Measurements from ENCODE around the gene TPBGL. TPM values are rescaled to one million over a fixed set of nuclear protein-coding genes. Genes with fewer than 3 reads are reported as not detected.

The TPBGL gene
- total RNA-seq, 1 donor from 2014 or later, result 0.04 TPM

GRCh38 chr11:75244052-75244814 is 3.7 kb downstream of the TPBGL start:
- Histone ChIP-seq H3K4me3 (ENCODE audit: low read depth, low read length) (no peak overlapping the region), H3K27me3 (ENCODE audit: control insufficient read depth, insufficient read depth, low read length) (peaks cover 68% of the 10 kb centered on the region), H3K36me3 (ENCODE audit: control insufficient read depth, insufficient read depth, low read length) (no peaks in the 10 kb centered on the region)
- no peak for DNase-seq (ENCODE audit: low read depth)
- TF ChIP-seq, protein P1, sequence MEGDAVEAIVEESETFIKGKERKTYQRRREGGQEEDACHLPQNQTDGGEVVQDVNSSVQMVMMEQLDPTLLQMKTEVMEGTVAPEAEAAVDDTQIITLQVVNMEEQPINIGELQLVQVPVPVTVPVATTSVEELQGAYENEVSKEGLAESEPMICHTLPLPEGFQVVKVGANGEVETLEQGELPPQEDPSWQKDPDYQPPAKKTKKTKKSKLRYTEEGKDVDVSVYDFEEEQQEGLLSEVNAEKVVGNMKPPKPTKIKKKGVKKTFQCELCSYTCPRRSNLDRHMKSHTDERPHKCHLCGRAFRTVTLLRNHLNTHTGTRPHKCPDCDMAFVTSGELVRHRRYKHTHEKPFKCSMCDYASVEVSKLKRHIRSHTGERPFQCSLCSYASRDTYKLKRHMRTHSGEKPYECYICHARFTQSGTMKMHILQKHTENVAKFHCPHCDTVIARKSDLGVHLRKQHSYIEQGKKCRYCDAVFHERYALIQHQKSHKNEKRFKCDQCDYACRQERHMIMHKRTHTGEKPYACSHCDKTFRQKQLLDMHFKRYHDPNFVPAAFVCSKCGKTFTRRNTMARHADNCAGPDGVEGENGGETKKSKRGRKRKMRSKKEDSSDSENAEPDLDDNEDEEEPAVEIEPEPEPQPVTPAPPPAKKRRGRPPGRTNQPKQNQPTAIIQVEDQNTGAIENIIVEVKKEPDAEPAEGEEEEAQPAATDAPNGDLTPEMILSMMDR (IDR thresholded peaks at IDR 0.05; ENCODE audit: insufficient read depth, low read length, poor library complexity, severe bottlenecking), result no peak

DNA sequence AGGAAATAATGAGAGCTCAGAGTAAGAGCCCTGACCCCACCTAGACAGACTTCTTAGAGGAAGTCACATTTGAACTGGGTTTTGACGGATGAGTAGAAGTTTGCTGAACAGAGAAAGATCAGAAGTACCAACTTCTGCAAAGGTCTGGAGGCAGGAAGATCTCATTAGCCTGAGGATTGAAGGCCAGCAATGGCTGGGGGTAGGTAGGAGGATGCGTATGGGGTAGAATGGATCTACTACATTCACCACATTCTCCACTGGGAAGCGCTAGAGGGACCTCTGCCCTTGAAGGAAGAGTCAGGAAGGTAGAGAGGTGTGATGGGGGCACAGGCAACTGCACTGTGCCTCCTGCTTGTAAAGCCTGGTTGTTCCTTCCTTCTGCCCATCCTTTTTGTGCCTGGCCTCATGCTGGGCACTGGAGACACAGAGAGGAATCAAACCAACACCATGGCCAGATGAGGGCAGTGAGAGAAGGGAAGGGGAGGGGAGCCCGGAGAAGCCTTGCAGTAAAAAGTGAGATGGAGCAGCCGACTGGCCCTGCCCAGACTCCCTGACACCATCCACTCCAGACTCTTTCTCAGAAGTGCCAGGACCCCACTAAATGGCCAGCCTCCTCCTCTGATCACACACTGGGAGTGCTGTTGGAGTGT is 4.9 kb downstream of the TPBGL start:
- Histone ChIP-seq H3K4me3 (ENCODE audit: low read depth, low read length) (no peak overlapping the region), H3K27me3 (ENCODE audit: control insufficient read depth, insufficient read depth, low read length) (peaks cover 63% of the 10 kb centered on the region)
- TF ChIP-seq, protein P1 (IDR thresholded peaks at IDR 0.05; ENCODE audit: insufficient read depth, low read length, poor library complexity, severe bottlenecking), result no peak

DNA sequence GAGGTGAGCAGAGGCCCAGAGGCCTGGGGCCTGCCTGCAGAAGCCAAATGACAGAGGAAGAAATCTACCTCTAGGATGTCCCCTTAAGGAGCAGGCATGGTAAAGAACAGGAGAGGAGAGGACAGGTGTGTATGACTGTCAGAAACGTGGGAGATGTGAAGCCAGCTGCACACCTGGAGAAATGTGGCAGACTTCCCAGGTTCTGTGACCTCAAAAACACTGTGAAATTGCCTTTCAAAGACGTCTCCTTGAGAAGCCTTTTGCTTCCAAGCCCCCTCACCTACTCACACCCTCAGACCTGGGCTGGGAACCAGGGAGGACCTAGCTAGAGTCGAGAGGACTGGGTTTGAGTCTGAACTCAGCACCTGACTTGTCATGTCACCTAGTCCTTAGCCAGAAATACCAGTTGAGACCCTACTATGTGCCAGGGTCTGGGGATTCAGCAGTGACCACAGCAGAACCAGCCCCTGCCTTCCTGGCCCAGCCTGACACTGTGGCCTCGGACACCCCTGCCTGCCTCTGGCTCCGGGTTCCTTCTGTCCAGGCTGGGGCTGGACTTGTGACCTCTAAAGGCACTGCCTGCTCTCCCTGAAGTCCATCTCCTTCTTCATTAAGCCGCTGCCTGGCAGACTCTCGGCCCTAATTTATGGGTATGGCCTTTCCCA is 5.6 kb downstream of the TPBGL start:
- DNase-seq (ENCODE audit: low read depth), result no peak
- TF ChIP-seq, protein P1 (IDR thresholded peaks at IDR 0.05; ENCODE audit: insufficient read depth, low read length, poor library complexity, severe bottlenecking), result no peak
- H3K36me3 ChIP-seq (ENCODE audit: control insufficient read depth, insufficient read depth, low read length), result no peaks in the 10 kb centered on the region
- peaks cover 58% of the 10 kb centered on the region for H3K27me3 ChIP-seq (ENCODE audit: control insufficient read depth, insufficient read depth, low read length)
- H3K4me3 ChIP-seq (ENCODE audit: low read depth, low read length), result no peak overlapping the region

More for the DNA sequence above, 4.9 kb downstream of the TPBGL start:
- no peaks in the 10 kb centered on the region for H3K36me3 ChIP-seq (ENCODE audit: control insufficient read depth, insufficient read depth, low read length)
- DNase-seq (ENCODE audit: low read depth), result no peak

DNA sequence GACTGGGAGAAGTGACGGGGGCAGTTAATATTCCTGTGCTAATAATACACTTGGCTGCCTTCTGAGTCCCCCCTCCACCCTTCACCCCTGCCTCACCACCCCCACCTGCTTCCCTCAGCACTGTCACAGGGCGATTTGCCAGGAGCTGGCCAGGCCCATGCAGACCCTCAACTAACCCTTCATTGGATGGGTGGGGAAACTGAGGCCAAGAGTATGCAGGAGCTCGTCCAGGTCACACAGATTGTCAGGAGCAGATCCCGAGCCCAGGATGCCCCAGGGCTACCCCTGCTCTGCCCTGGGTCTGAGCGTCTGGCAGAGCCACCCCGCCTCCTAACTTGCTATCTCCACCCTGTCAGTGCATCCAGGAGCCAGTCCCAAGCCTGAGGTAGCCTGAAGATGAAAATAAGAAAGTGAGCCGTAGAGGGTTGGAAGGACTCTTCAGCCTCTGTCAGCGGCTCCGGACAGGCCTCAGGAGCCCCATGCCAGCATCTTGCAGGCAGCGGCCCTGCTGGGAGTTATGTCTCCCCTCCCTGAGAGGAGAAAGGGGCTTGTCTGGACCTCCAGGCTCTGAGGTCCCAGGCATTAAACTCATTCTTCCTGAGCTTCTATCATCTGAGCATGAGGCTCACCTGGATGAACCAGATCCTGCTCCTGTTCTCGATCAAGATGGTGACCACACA is 6.2 kb downstream of the TPBGL start:
- TF ChIP-seq, protein P1 (IDR thresholded peaks at IDR 0.05; ENCODE audit: insufficient read depth, low read length, poor library complexity, severe bottlenecking), result no peak
- peaks cover 57% of the 10 kb centered on the region for H3K27me3 ChIP-seq (ENCODE audit: control insufficient read depth, insufficient read depth, low read length)
- no peak overlapping the region for H3K4me3 ChIP-seq (ENCODE audit: low read depth, low read length)
- H3K36me3 ChIP-seq (ENCODE audit: control insufficient read depth, insufficient read depth, low read length), result no peaks in the 10 kb centered on the region
- DNase-seq (ENCODE audit: low read depth), result no peak

DNA sequence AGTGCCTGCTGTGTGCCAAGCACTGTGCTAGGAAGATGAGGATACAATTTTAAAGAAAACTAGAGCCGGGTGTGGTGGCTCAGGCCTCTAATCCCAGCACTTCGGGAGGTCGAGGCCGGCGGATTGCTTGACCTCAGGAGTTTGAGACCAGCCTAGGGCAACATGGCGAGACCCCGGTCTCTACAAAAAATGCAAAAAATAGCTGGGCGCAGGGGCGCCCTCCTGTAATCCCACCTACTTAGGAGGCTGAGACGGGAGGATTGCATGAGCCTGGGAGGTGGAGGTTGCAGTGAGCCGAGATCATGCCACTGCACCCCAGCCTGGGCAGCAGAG is 8.3 kb downstream of the TPBGL start:
- TF ChIP-seq, protein P1 (IDR thresholded peaks at IDR 0.05; ENCODE audit: insufficient read depth, low read length, poor library complexity, severe bottlenecking), result no peak
- H3K27me3 ChIP-seq (ENCODE audit: control insufficient read depth, insufficient read depth, low read length), result peaks cover 38% of the 10 kb centered on the region
- H3K36me3 ChIP-seq (ENCODE audit: control insufficient read depth, insufficient read depth, low read length), result no peaks in the 10 kb centered on the region
- no peak overlapping the region for H3K4me3 ChIP-seq (ENCODE audit: low read depth, low read length)
- no peak for DNase-seq (ENCODE audit: low read depth)

All from kidney epithelial cell (primary cell).